ENCODE measurements around the gene USP24. TPM values are rescaled to one million over a fixed set of nuclear protein-coding genes. Genes with fewer than 3 reads are reported as not detected.

USP24 gene
- 16.7 and 18.0 TPM in 2 replicates for total RNA-seq (2014; rRNA removed; shearing (Covaris generic))
- polyA plus RNA-seq (2015; cell fraction: cytosol; rRNA removed) = 10.9 and 11.0 TPM in 2 replicates
- polyA plus RNA-seq (2015; cell fraction: nucleus; rRNA removed) = 26.6 and 46.1 TPM in 2 replicates

GRCh38 chr1:55215194-55216021 lies at the start of gene USP24:
Gene USP24, minus strand, starts transcription at chr1:55215364. Its CDS starts 251 bp downstream, at chr1:55215113.
- in situ Hi-C loops (cut with HindIII; ENCODE audit: low pct_unique_long_range_greater_than_20kb, low sequenced_read_pairs) = no loop called here
- peak; percentile 58 for DNase-seq (ENCODE audit: low read depth, low spot score)

GRCh38 chr1:55262822-55263221 lies 47.7 kb upstream of the USP24 start:
- in situ Hi-C loops (cut with HindIII; ENCODE audit: low pct_unique_long_range_greater_than_20kb, low sequenced_read_pairs) = no loop called here
- DNase-seq (ENCODE audit: low read depth, low spot score) = no peak

- in situ Hi-C loops (cut with HindIII; ENCODE audit: low pct_unique_long_range_greater_than_20kb, low sequenced_read_pairs) = no loop called here
- no peak for DNase-seq (ENCODE audit: low read depth, low spot score)
Observed at GRCh38 chr1:55259911-55260609, 44.9 kb upstream of the USP24 start.

- in situ Hi-C loops (cut with HindIII; ENCODE audit: low pct_unique_long_range_greater_than_20kb, low sequenced_read_pairs) = no loop called here
- DNase-seq (ENCODE audit: low read depth, low spot score) = no peak
Observed at GRCh38 chr1:55257958-55258357, 42.8 kb upstream of the USP24 start.

GRCh38 chr1:55255901-55256300 lies 40.7 kb upstream of the USP24 start:
- in situ Hi-C loops (cut with HindIII; ENCODE audit: low pct_unique_long_range_greater_than_20kb, low sequenced_read_pairs) = no loop called here
- DNase-seq (ENCODE audit: low read depth, low spot score) = no peak

- in situ Hi-C loops (cut with HindIII; ENCODE audit: low pct_unique_long_range_greater_than_20kb, low sequenced_read_pairs) = no loop called here
Observed at GRCh38 chr1:55252942-55253589, 37.9 kb upstream of the USP24 start.

GRCh38 chr1:55250399-55251075 lies 35.4 kb upstream of the USP24 start:
- in situ Hi-C loops (cut with HindIII; ENCODE audit: low pct_unique_long_range_greater_than_20kb, low sequenced_read_pairs) = no loop called here
- DNase-seq (ENCODE audit: low read depth, low spot score) = no peak

More at GRCh38 chr1:55252942-55253589, 37.9 kb upstream of the USP24 start:
- no peak for DNase-seq (ENCODE audit: low read depth, low spot score)

- DNase-seq (ENCODE audit: low read depth, low spot score) = no peak
Observed at GRCh38 chr1:55249646-55250398, 34.7 kb upstream of the USP24 start.

GRCh38 chr1:55246896-55247295 lies 31.7 kb upstream of the USP24 start:
- in situ Hi-C loops (cut with HindIII; ENCODE audit: low pct_unique_long_range_greater_than_20kb, low sequenced_read_pairs) = no loop called here
- DNase-seq (ENCODE audit: low read depth, low spot score) = no peak

More at GRCh38 chr1:55249646-55250398, 34.7 kb upstream of the USP24 start:
- in situ Hi-C loops (cut with HindIII; ENCODE audit: low pct_unique_long_range_greater_than_20kb, low sequenced_read_pairs) = no loop called here

GRCh38 chr1:55246331-55246730 lies 31.2 kb upstream of the USP24 start:
- no peak for DNase-seq (ENCODE audit: low read depth, low spot score)
- in situ Hi-C loops (cut with HindIII; ENCODE audit: low pct_unique_long_range_greater_than_20kb, low sequenced_read_pairs) = no loop called here

GRCh38 chr1:55245781-55246180 lies 30.6 kb upstream of the USP24 start:
- in situ Hi-C loops (cut with HindIII; ENCODE audit: low pct_unique_long_range_greater_than_20kb, low sequenced_read_pairs) = no loop called here
- DNase-seq (ENCODE audit: low read depth, low spot score) = no peak

- in situ Hi-C loops (cut with HindIII; ENCODE audit: low pct_unique_long_range_greater_than_20kb, low sequenced_read_pairs) = no loop called here
- no peak for DNase-seq (ENCODE audit: low read depth, low spot score)
Observed at GRCh38 chr1:55244476-55245099, 29.4 kb upstream of the USP24 start.

GRCh38 chr1:55243655-55244054 lies 28.5 kb upstream of the USP24 start:
- in situ Hi-C loops (cut with HindIII; ENCODE audit: low pct_unique_long_range_greater_than_20kb, low sequenced_read_pairs) = no loop called here
- DNase-seq (ENCODE audit: low read depth, low spot score) = no peak

GRCh38 chr1:55239548-55239947 lies 24.4 kb upstream of the USP24 start:
- in situ Hi-C loops (cut with HindIII; ENCODE audit: low pct_unique_long_range_greater_than_20kb, low sequenced_read_pairs) = no loop called here
- no peak for DNase-seq (ENCODE audit: low read depth, low spot score)

GRCh38 chr1:55235722-55236121 lies 20.6 kb upstream of the USP24 start:
- in situ Hi-C loops (cut with HindIII; ENCODE audit: low pct_unique_long_range_greater_than_20kb, low sequenced_read_pairs) = no loop called here
- peak; percentile 66 for DNase-seq (ENCODE audit: low read depth, low spot score)

GRCh38 chr1:55234016-55234415 lies 18.9 kb upstream of the USP24 start:
- in situ Hi-C loops (cut with HindIII; ENCODE audit: low pct_unique_long_range_greater_than_20kb, low sequenced_read_pairs) = no loop called here
- DNase-seq (ENCODE audit: low read depth, low spot score) = no peak

Data from SK-MEL-5 (cell line).